ENCODE results near the gene AMBP.
"Not testable (repeated sequence)": the region's sequence is repeated elsewhere in the genome, so short reads cannot be mapped to it uniquely, and the experiment has no call there.

Gene AMBP

DNA sequence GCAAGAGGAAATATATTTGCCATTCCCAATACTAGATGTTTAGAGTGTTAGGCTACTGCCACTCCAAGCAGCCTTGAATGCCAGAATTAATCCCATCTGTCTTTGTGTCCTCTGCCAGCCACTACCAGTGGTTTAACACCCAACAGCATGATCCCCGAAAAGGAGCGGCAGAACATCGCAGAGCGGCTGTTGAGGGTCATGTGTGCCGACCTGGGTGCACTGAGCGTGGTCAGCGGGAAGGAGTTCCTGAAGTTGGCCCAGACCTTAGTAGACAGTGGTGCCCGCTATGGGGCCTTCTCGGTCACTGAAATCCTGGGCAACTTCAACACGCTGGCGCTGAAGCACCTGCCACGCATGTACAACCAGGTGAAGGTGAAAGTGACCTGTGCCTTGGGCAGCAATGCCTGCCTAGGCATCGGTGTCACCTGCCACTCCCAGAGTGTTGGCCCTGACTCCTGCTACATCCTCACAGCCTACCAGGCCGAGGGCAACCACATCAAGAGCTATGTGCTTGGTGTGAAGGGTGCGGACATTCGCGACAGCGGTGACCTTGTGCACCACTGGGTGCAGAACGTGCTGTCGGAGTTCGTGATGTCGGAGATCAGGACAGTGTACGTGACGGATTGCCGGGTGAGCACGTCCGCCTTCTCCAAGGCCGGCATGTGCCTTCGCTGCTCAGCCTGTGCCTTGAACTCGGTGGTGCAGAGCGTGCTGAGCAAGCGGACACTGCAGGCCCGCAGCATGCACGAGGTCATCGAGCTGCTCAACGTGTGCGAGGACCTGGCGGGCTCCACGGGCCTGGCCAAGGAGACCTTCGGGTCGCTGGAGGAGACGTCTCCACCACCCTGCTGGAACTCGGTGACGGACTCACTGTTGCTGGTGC, 29.3 kb downstream of the AMBP start:
- Mint-ChIP-seq H3K27ac (no peak overlapping the region), H3K9me3 (no peaks in the 10 kb centered on the region), H3K36me3 (ENCODE audit: low read depth) (no peaks in the 10 kb centered on the region), H3K4me1 (no peaks in the 10 kb centered on the region), H3K27me3 (peaks cover 2% of the 10 kb centered on the region), H3K4me3 (no peak overlapping the region)
- DNase-seq (no peak), ATAC-seq (no peak)

DNA sequence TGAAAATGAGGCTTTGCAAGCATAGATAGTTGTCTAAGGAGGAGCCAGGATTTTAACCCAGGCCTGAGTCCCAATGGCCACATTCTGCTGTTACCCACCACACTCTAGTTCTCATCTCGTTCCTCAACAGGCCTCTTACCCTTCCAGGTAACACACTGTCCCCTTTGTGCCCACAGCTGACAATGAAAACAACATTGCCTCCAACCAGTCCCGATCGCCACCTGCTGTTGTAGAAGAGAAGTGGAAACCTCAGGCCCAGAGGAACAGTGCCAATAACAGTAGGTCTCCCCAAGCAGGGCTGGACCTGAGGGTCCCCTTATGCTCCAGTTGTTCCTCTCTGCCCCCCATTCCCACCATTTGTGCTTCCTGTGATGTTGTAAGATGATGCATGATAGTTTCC, 30.4 kb downstream of the AMBP start:
- H3K27me3 Mint-ChIP-seq, result peaks cover 2% of the 10 kb centered on the region
- ATAC-seq (no peak), DNase-seq (no peak)
- no peaks in the 10 kb centered on the region for H3K9me3 Mint-ChIP-seq
- H3K27ac Mint-ChIP-seq, result no peak overlapping the region
- H3K4me1 Mint-ChIP-seq, result no peaks in the 10 kb centered on the region
- H3K36me3 Mint-ChIP-seq (ENCODE audit: low read depth), result no peaks in the 10 kb centered on the region
- H3K4me3 Mint-ChIP-seq, result no peak overlapping the region

DNA sequence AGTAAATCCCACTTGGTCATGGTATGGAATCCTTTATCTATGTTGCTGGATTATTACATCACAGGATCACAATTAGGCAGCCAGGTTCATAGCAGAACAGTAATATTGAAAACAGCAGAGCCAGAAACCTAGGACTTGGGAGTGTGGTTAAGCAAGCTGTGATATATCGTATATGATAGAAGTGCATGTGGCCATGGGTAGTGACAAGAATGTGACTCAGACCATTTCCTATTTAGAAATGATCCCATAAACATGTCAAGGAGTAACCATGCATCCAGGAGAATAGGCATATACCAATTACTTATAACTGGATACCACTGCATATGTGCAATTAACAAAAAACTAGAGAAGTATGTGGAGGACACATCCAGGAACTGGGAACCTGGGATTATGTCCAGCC, 31.2 kb downstream of the AMBP start:
- ATAC-seq, result no peak
- Mint-ChIP-seq H3K27me3 (peaks cover 2% of the 10 kb centered on the region), H3K27ac (no peak overlapping the region), H3K4me1 (no peaks in the 10 kb centered on the region), H3K9me3 (no peaks in the 10 kb centered on the region), H3K4me3 (no peak overlapping the region), H3K36me3 (ENCODE audit: low read depth) (no peaks in the 10 kb centered on the region)
- DNase-seq, result no peak

DNA sequence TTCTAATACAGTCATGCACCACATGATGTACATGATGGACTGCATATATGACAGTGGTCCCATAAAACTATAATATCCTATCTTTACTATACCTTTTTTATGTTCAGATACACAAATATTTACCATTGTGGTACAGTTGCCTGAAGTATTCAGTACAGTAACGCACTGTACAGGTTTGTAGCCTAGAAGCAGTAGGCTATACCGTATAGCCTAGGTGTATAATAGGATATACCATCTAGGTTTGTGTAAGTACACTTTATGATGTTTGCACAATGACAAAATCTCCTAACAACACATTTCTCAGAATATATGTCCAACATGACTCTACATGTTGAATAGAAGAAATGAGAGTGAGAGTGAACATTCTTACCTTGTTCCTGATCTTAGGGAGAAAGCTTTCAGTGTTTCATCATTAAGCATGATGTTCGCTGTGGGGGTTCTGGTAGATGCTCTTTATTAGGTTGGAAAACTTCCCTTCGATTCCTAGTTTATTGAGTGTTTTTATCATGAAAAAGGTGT, 31.8 kb downstream of the AMBP start:
- Mint-ChIP-seq H3K36me3 (ENCODE audit: low read depth) (no peaks in the 10 kb centered on the region), H3K9me3 (no peaks in the 10 kb centered on the region), H3K27me3 (peaks cover 2% of the 10 kb centered on the region), H3K27ac (no peak overlapping the region), H3K4me3 (no peak overlapping the region), H3K4me1 (no peaks in the 10 kb centered on the region)
- ATAC-seq (no peak), DNase-seq (no peak)

DNA sequence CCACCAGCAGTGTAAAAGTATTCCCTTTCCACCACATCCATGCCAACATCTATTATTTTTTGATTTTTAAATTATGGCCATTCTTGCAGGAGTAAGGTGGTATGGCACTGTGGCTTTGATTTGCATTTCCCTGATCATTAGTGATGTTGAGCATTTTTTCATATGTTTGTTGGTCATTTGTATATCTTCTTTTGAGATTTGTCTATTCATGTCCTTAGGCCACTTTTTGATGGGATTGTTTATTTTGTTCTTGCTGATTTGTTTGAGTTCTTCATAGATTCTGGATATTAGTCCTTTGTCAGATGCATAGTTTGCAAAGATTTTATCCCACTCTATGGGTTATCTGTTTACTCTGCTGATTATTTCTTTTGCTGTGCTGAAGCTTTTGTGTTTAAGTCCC, 34.4 kb downstream of the AMBP start:
- ATAC-seq; H3K27me3 Mint-ChIP-seq; DNase-seq; H3K36me3 Mint-ChIP-seq (ENCODE audit: low read depth); H3K4me3 Mint-ChIP-seq; H3K27ac Mint-ChIP-seq; H3K9me3 Mint-ChIP-seq; H3K4me1 Mint-ChIP-seq: not testable (repeated sequence)

DNA sequence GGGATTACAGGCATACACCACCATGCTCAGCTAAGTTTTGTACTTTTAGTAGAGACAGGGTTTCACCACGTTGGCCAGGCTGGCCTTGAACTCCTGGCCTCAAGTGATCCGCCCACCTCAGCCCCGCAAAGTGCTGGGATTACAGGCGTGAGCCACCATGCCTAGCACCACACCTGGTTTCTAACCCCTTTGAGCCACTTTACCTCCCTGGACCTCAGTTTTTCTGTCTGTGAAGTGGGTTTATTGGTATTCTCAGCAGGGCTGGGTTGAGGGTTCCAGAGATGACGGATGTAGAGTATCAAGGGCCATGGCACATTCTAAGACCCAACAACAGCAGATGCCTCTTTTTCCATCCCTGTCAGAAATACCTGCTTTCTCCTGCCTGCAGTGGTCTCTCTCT, 38.6 kb downstream of the AMBP start:
- ATAC-seq (no peak), DNase-seq (no peak)
- Mint-ChIP-seq H3K4me1 (no peaks in the 10 kb centered on the region), H3K36me3 (ENCODE audit: low read depth) (no peaks in the 10 kb centered on the region), H3K4me3 (no peak overlapping the region), H3K27ac (no peak overlapping the region), H3K27me3 (no peaks in the 10 kb centered on the region), H3K9me3 (no peaks in the 10 kb centered on the region)

DNA sequence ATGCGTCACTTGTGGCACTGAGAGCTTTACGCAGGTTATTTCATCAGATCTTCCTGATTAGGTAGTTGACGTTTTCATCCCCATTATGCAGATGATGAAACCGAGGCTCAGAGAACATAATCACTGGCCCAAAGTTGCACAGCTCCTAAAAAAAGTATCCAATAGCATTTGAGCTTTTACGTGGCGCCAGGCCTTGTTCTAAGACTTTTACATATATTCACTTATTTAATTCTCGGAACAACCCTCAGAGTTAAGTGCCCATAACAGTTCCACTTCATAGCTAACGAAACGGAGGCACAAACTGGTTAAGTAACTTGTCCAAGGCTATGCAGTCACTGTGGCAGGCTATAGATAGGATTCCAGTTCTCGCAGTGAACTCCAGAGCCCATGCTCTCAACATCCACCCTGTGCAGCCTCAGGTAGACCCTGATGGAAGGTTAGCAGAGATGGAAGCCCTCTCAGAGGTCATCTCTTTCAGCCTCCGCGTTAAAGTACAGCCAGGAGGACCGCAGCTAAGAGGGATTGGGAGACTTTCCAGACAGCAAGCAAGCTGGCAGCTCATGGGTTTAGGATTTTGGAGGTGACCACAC, 39.3 kb downstream of the AMBP start:
- Mint-ChIP-seq H3K4me1 (no peaks in the 10 kb centered on the region), H3K9me3 (no peaks in the 10 kb centered on the region), H3K27ac (no peak overlapping the region), H3K4me3 (no peak overlapping the region), H3K27me3 (no peaks in the 10 kb centered on the region), H3K36me3 (ENCODE audit: low read depth) (no peaks in the 10 kb centered on the region)
- ATAC-seq (no peak), DNase-seq (no peak)

DNA sequence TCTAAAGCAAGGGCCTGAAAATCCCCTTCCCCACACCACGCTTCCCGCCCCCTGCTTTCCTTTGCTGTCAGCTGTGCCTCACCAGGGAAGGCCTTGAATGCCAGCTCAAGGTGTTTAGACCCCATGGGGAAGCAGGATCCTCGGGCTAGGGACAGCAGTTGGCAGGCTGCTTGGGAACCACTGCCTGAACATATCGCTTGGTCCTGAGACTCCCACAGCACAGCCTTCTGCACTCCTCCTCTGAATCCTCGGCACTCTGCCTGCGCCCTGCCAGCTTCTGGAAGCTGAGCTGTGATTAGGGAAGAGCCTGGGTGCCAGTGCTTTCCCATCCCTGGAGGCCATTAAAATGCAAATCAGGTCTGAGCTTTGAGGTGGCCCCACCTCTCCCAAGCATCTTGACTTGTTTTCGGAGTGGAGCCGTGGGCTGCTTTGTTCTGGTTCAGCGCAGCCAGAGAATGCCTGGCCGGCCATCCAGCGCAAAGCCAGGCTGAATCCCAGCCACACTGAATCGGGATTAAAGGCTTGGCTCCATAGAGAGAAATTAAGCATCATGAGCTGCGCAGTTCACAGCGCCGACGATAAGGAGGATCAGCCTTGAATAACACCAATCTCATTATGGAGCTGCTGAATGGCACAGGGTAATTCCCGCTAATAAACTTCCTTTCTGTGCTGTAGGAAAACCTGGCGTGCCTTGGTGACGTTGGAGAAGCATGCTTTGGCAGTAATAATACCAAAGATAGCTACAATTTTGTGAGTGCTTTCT, 40.0 kb downstream of the AMBP start:
- Mint-ChIP-seq H3K36me3 (ENCODE audit: low read depth) (no peaks in the 10 kb centered on the region), H3K4me1 (no peaks in the 10 kb centered on the region), H3K27ac (no peak overlapping the region), H3K27me3 (no peaks in the 10 kb centered on the region), H3K4me3 (no peak overlapping the region), H3K9me3 (no peaks in the 10 kb centered on the region)
- DNase-seq, result no peak
- ATAC-seq, result no peak

DNA sequence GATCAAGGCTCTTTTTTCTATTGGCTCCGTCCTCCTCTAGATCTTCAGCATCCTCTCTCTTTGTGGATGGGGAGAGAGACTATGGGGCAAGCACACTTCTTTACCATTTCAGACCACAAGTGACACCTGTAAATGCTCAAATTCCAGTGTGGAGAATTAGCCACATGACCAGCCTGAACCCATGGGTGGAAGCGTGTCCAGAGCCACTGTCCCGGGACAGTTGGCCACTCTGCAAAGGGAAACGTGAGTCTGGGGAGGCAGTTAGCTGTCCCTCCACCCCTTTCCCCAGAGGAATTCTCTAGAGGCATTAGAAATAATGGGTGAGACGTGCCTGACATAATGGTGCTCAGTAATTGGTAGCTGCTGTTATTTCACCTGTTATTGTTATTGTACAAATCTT, 40.9 kb downstream of the AMBP start:
- Mint-ChIP-seq H3K36me3 (ENCODE audit: low read depth) (no peaks in the 10 kb centered on the region), H3K9me3 (no peaks in the 10 kb centered on the region), H3K27ac (no peak overlapping the region), H3K27me3 (no peaks in the 10 kb centered on the region), H3K4me1 (no peaks in the 10 kb centered on the region), H3K4me3 (no peak overlapping the region)
- DNase-seq, result no peak
- ATAC-seq, result no peak

DNA sequence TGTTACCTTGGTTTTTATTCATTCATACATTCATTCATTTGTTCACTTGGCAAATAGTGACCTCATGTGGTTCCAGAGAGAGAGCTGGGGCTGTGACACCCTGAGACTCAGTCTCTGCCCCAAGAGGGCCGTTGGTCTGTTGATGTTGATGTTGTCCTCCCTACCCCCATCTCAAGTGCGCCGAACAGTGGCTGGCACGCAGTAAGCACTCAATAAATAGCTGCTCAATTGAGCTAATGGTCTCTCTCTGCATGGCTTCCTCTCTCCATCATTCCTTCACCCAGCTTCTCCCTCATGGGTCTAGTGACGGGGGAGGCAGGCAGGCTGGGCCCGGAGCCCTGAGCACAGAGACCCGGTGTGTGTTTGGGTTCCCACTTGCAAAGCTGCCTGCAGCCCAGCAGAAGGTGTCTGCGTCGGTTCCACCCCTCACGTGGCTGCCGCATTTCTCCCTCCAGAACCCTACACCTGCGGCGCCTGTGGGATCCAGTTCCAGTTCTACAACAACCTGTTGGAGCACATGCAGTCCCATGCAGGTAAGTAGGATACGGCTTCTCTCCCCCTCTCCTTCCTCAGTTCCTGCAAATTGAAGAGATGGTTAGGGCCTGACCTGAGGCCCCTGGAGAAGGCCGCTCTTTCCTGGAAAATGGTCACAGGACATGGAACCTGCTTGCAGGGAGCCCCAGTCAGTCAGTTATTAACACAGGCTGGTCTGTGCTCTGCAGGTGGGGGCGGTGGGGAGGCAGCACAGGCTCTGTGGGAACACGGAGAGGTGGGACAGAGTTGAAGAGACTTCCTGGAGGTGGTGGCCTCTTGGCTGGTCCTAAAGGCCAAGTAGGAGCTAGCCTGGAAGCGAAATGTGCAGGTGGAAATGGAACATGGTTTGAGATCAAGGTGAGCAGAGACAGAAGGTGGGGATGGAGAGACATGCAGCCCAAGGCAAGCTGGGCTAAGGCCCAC, 42.0 kb downstream of the AMBP start:
- DNase-seq (no peak), ATAC-seq (no peak)
- no peaks in the 10 kb centered on the region for H3K27me3 Mint-ChIP-seq
- no peak overlapping the region for H3K27ac Mint-ChIP-seq
- no peaks in the 10 kb centered on the region for H3K36me3 Mint-ChIP-seq (ENCODE audit: low read depth)
- no peaks in the 10 kb centered on the region for H3K4me1 Mint-ChIP-seq
- no peaks in the 10 kb centered on the region for H3K9me3 Mint-ChIP-seq
- no peak overlapping the region for H3K4me3 Mint-ChIP-seq

DNA sequence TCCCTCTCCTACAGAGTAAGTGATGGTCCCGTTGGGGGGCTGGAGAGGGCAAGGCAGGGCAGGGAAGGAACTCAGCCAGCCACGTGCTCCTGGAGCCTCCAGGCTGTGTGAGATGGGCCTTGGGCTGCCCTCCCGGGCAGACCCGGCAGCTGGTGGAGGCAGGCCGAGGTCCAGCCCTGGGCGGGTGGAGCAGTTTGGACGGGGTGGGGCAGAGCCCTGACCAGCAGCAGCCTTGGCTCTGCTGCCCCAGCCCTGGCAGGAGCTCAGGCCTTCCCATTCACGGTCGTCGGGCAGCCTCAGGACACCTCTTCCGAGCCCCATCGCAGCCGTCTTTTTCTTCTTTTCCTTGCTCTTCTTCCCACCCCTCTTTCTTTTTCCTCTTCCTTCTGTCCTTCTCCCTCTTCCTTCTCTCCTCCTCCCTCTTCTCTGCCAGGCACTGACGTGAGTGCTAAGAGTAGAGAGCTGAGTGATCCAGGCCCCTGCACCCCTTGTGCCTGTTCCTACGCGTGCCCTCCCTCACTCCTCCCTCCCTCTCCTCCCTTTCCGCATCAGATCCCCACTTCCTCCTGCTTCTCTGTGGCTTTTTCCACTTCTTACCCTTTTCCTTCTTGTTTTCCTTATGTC, 42.8 kb downstream of the AMBP start:
- no peaks in the 10 kb centered on the region for H3K9me3 Mint-ChIP-seq
- no peaks in the 10 kb centered on the region for H3K36me3 Mint-ChIP-seq (ENCODE audit: low read depth)
- no peaks in the 10 kb centered on the region for H3K27me3 Mint-ChIP-seq
- ATAC-seq (no peak), DNase-seq (no peak)
- H3K4me1 Mint-ChIP-seq, result no peaks in the 10 kb centered on the region
- no peak overlapping the region for H3K4me3 Mint-ChIP-seq
- no peak overlapping the region for H3K27ac Mint-ChIP-seq

DNA sequence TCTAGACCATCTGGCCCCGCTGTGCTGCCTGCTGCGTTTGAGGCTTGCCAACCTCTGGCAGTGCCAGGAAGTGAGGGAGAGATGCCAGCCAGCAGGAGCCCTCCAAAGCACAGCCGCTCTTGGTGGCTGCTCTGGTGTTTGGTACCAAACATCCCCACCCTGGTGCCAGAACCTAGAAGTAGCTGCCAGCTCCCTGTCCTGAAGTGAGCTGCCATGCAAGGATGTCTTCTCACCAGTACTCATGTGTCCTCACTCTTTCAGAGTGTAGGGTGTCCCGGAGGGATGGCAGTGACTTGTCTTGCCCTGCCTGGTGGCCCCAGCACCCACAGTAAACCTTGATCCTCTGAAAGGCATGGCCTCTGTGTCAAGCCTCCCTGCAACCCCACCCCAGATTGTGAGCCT, 43.4 kb downstream of the AMBP start:
- Mint-ChIP-seq H3K9me3 (no peaks in the 10 kb centered on the region), H3K27ac (no peak overlapping the region), H3K4me3 (no peak overlapping the region), H3K4me1 (no peaks in the 10 kb centered on the region), H3K36me3 (ENCODE audit: low read depth) (no peaks in the 10 kb centered on the region), H3K27me3 (no peaks in the 10 kb centered on the region)
- DNase-seq (no peak), ATAC-seq (no peak)

DNA sequence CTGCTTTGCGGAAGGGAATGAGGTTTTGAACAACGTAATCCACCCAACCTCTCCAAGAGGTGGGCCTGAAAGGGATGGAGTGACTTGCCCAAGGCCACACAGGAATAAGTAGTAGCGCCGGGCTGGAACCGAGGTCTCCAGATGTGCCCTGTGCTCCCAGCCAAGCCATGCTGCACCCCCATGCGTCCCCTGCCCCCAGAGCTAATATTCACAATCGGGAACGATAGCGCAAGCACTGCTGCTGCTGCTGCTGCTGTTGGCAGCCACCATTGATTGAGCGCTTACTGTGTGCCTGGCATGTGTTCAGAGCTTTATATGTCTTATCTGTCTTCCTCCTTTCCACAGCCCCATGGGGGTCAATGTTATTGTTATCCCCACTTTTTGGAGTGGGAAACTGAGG, 43.9 kb downstream of the AMBP start:
- H3K9me3 Mint-ChIP-seq, result no peaks in the 10 kb centered on the region
- ATAC-seq, result no peak
- H3K27ac Mint-ChIP-seq, result no peak overlapping the region
- no peak for DNase-seq
- H3K4me3 Mint-ChIP-seq, result no peak overlapping the region
- no peaks in the 10 kb centered on the region for H3K4me1 Mint-ChIP-seq
- no peaks in the 10 kb centered on the region for H3K27me3 Mint-ChIP-seq
- H3K36me3 Mint-ChIP-seq (ENCODE audit: low read depth), result no peaks in the 10 kb centered on the region

Measured in activated naive CD8-positive, alpha-beta T cell treated with anti-CD3 and anti-CD28 coated beads, Interleukin-2, amount 50 U/mL, for 24 hours (primary cell).